Measurements from ENCODE around the gene PIGV.

Gene PIGV

GRCh38 chr1:26772687-26773086, 15.1 kb upstream of the PIGV start:
- DNase-seq (ENCODE audit: low read depth in 2 of 2): no peak

- no peak for DNase-seq (ENCODE audit: low read depth in 2 of 2)
Observed at GRCh38 chr1:26774462-26774861, 13.3 kb upstream of the PIGV start.

- DNase-seq (ENCODE audit: low read depth in 2 of 2): no peak
Observed at GRCh38 chr1:26775666-26776065, 12.1 kb upstream of the PIGV start.

GRCh38 chr1:26779098-26779668, 8.6 kb upstream of the PIGV start:
- DNase-seq (ENCODE audit: low read depth in 2 of 2): no peak

GRCh38 chr1:26780344-26780957, 7.3 kb upstream of the PIGV start:
- DNase-seq (ENCODE audit: low read depth in 2 of 2): no peak

- no peak for DNase-seq (ENCODE audit: low read depth in 2 of 2)
Observed at GRCh38 chr1:26781206-26781825, 6.4 kb upstream of the PIGV start.

- DNase-seq (ENCODE audit: low read depth in 2 of 2): no peak
Observed at GRCh38 chr1:26782521-26783212, 5.1 kb upstream of the PIGV start.

- no peak for DNase-seq (ENCODE audit: low read depth in 2 of 2)
Observed at GRCh38 chr1:26783646-26784022, 4.1 kb upstream of the PIGV start.

GRCh38 chr1:26784023-26784871, 3.5 kb upstream of the PIGV start:
- no peak for DNase-seq (ENCODE audit: low read depth in 2 of 2)

- DNase-seq (ENCODE audit: low read depth in 2 of 2): no peak
Observed at GRCh38 chr1:26784886-26785285, 2.9 kb upstream of the PIGV start.

GRCh38 chr1:26785611-26786436, 1.9 kb upstream of the PIGV start:
- DNase-seq (ENCODE audit: low read depth in 2 of 2): no peak

GRCh38 chr1:26786437-26787380, 1.0 kb upstream of the PIGV start:
- no peak for DNase-seq (ENCODE audit: low read depth in 2 of 2)

GRCh38 chr1:26787381-26787705, 407 bp upstream of the PIGV start:
- peak; percentile 36 to 50 for DNase-seq (ENCODE audit: low read depth in 2 of 2)

GRCh38 chr1:26788515-26788785, 700 bp downstream of the PIGV start:
- no peak for DNase-seq (ENCODE audit: low read depth in 2 of 2)

- peak; percentile 80 to 82 for DNase-seq (ENCODE audit: low read depth in 2 of 2)
Observed at GRCh38 chr1:26788836-26789611, 1.3 kb downstream of the PIGV start.

- no peak for DNase-seq (ENCODE audit: low read depth in 2 of 2)
Observed at GRCh38 chr1:26789612-26789865, 1.8 kb downstream of the PIGV start.

GRCh38 chr1:26789931-26790330, 2.2 kb downstream of the PIGV start:
- DNase-seq (ENCODE audit: low read depth in 2 of 2): no peak

- no peak for DNase-seq (ENCODE audit: low read depth in 2 of 2)
Observed at GRCh38 chr1:26790551-26790953, 2.8 kb downstream of the PIGV start.

- no peak for DNase-seq (ENCODE audit: low read depth in 2 of 2)
Observed at GRCh38 chr1:26791148-26791547, 3.4 kb downstream of the PIGV start.

GRCh38 chr1:26791626-26792025, 3.9 kb downstream of the PIGV start:
- DNase-seq (ENCODE audit: low read depth in 2 of 2): no peak
